GM12891 (cell line): ENCODE data around the gene SH3BGRL2.

ENCODE experiments used
- PAX5 ChIP-seq: IDR thresholded peaks from 2 replicates; pipeline ENCODE4 v1.6.1; 2011; ENCODE audit warnings: low read length, moderate library complexity, mild to moderate bottlenecking; ENCODE audit not compliant: insufficient read depth, severe bottlenecking
- POLR2A ChIP-seq: IDR thresholded peaks from 2 replicates; pipeline ENCODE4 v1.6.1; 2011; ENCODE audit warnings: low read depth, low read length, control low read depth
- POLR2AphosphoS5 ChIP-seq: IDR thresholded peaks from 2 replicates; pipeline ENCODE4 v1.6.1; 2011; ENCODE audit warnings: low read depth, low read length, control low read depth
- POU2F2 ChIP-seq: IDR thresholded peaks from 2 replicates; pipeline ENCODE4 v1.6.1; 2011; ENCODE audit warnings: low read depth, mild to moderate bottlenecking, control low read depth, low read length, moderate library complexity
- SPI1 ChIP-seq: IDR thresholded peaks from 2 replicates; pipeline ENCODE4 v1.6.1; 2011; ENCODE audit warnings: low read depth, low read length, control low read depth
- TAF1 ChIP-seq: IDR thresholded peaks from 2 replicates; pipeline ENCODE4 v1.6.1; 2011; ENCODE audit warnings: low read depth, low read length, control low read depth

GRCh38 chr6:79634491-79635231, 3.5 kb downstream of the SH3BGRL2 start:
- TF ChIP-seq POLR2AphosphoS5 (no peak), POLR2A (no peak), TAF1 (no peak), POU2F2 (no peak), PAX5 (no peak), SPI1 (no peak)
